Right renal pelvis (tissue), 4 donors: Measurements from ENCODE around the gene EXT2. TPM values are rescaled to one million over a fixed set of nuclear protein-coding genes. Genes with fewer than 3 reads are reported as not detected.
A peak's percentile ranks its signal among the peaks of the same experiment; 100 is the strongest.

Experiments used
- DNase-seq, 4 donors: peaks; one replicate each; pipeline ENCODE4 v3.0.0-alpha.2; 2013; ENCODE audit warnings: low read depth in 4 of 4, low spot score in 3 of 4, missing footprints in 1 of 4
- polyA plus RNA-seq, 4 donors: library from polyadenylated mRNA; unstranded; fragments of 120-200 nt; gene quantifications; one replicate each; pipeline ENCODE4 v1.2.1, GENCODE V29; 2013; ENCODE audit not compliant: insufficient read length in 4 of 4

Gene EXT2
- polyA plus RNA-seq, 4 donors: 71.2 to 78.2 (median 74.4) TPM

GRCh38 chr11:44159848-44160721, 64.6 kb downstream of the EXT2 start:
- DNase-seq: no peak

DNA sequence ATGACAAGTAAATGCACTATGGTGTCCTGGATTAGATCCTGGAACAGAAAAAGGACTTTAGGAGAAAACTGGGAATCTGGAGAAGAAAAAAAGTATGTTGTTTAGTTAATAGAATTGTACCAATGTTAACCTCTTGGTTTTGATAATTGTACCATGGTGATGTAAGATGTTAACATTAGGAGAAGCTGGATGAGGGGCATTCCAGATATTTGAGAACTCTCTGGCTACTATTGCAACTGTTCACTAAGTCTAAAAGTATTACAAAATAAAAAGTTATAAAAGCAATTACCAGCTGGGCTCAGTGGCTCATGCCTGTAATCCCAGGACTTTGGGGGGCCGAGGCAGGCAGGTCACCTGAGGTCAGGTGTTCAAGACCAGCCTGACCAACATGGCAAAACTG, 66.5 kb downstream of the EXT2 start:
- no peak for DNase-seq

DNA sequence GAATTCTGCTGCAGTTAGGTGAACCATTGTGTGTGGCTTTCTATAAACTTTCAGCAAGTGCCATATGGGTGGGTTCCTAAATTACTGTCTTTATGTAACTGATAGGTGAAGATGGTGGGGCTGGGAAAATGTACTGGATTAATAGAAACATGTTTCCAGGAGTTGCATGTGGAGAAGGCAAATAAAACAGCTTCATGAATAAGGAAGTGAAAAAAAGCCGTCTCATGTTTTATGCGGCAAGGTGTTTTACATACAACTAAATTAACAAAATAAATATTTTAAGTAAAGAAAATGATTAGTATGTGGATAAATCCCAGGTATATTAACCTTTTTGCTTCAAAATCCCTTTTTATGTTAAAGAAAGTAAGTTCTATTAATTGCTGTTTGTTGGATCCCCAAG, 67.2 kb downstream of the EXT2 start:
- DNase-seq: no peak

DNA sequence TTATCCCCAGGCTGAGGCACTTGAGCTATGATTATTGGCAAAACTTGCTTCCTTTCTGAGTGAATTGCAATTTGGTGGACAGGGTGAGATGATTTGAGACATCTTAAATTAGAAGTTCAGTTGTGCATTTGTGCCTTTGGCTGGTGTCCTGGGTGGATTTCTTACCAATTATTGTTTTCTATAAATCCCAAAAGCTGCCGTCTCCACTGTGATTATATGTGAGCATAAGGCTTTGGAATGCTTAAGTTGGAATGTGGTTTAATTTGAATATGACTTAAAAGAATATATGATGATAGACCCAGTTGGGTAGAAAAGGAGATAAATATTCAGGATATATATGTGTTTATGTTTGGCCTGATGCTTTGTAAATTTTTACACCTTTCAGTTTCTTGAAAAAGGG, 70.0 kb downstream of the EXT2 start:
- no peak for DNase-seq

DNA sequence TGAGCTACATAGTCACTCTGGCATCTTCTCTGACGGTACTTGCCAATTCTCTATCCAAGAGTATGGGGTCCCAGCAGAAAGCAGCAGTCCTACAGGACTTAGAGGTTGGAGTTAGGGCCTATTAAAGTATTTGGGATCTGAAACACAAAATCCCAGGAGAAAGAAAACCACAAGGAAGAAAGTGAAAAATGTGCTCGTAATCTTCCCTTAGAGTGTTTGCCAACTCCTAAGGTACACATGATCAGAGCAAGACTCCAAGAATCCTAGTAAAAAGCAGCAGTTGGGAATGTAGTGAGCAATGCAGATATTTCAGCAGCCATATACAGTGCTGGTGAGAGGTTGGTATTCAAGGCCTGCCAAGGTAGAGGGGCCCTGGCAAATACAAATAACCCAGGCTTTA, 71.6 kb downstream of the EXT2 start:
- DNase-seq: no peak

DNA sequence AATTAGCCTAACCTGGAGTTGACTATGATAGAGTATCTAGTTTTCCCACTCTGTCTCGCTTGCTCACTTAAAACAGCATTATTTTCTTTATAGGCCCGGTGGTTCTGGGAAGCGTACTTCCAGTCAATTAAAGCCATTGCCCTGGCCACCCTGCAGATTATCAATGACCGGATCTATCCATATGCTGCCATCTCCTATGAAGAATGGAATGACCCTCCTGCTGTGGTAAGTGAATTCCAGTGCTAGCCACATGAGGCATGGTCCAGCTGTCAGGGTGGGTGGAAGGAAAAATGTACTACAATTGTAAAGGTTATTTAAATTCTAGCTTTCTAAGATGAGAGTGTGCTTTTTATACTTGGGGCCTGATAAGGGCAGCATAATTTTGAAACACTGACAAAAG, 76.0 kb downstream of the EXT2 start:
- no peak for DNase-seq

DNA sequence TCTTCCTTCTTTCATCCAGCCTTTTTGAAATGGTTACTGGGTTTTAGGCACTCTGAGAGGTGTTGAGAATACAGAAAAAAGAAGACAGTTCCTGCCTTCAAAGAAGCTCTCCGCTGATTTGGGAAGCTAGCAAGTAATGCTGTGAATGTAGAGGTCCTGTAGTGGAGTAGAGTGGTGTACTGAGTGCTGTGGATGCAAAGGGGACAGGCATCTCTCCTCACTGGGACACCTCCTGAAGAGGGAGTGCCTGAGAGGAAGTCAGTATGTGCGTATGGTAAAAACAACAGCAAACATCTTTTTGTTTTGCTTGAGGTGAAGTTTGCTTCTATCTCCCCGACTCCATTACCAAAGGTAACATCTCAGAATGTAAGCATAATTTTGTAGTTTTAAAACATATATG, 77.5 kb downstream of the EXT2 start:
- DNase-seq: no peak

DNA sequence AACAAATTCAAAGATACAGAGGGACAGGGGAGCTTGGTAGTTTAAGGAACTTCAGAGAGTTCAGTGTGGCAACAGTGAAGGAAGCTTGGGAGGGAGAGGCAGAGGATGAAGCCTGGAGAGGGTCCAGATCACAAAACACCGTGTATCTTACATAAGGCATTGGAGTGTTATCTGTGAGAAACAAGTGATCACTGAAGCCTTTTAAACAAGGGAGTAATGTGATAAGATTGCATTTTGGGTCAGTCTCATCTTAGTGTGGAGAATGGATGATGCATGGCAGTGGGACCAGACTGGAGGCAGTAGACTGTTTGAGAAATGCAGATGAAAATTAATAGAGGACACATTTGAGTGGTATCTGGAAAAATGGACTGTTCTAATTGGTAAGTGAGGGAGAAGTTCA, 79.4 kb downstream of the EXT2 start:
- DNase-seq: no peak

DNA sequence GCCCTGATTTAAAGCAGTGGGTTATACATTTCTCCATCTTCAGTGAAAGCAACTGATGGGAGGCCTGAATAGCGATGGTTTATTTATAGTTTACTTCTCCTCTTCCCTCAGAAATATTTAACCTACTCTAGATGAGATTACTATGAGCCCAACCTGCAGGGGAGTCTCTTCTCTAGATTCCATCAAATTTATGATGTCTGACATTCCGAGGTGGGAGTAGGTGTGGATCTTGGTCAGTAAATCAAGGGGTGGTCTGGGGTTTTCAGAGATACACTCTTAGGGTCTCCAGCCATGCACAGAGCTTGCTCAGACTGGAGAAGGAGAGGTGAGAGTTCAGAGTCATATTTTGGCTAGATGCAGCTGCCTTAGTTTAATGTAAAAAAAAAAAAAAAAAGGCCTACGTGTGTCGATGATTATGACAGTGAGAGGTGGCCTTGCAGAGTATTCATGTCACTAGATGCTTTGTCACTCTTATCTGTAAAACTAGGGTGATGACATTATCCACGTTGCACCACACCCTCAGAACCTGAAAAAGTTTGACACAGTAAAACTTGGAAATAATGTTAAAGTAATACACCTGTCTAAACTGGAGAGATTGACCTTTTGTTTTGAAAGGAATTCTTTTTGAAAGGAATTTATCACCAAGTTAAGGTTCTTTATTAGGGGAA, 81.2 kb downstream of the EXT2 start:
- peak in 1 of 4 donors; percentile 28 for DNase-seq

DNA sequence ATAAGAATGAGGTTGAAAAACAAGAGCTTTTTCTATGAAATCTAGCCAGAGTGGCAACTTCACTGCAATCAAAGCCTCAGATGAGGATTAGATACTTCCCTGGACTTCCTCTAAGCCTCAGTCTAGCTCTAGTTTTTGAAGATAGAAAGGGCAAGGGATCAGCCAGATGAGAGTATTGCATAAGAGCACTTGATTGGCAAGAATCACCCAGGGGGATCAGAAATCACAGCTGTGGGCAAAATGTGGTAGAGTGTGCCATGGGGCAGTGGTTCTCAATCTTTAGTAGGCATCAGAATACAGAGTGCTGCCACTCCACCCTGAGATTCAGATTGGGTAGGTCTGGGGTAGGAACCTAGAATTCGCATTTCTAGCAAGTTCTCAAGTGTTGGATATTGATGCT, 82.4 kb downstream of the EXT2 start:
- DNase-seq: no peak

GRCh38 chr11:44178381-44178780, 82.9 kb downstream of the EXT2 start:
- peak in 2 of 4 donors; percentile 31 to 42 for DNase-seq

DNA sequence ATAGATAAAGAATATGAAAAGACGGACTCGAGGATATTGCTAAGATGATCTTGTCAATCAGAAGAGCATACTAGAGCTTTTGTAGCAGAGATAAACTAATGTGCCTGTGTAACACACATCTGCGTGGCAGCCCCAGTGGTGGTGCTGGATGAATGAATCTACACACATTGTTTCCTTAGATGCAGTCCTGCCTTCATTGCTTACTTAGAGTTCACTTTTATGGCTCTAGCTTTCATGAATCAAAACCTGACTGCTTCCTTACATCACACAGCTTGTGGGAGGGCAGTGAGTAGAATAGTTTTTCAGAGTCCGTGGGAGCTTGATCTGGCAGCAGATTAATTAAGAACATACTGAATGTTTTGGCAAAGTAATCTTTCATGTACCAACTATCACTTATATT, 83.7 kb downstream of the EXT2 start:
- peak in 2 of 4 donors; percentile 33 to 51 for DNase-seq

DNA sequence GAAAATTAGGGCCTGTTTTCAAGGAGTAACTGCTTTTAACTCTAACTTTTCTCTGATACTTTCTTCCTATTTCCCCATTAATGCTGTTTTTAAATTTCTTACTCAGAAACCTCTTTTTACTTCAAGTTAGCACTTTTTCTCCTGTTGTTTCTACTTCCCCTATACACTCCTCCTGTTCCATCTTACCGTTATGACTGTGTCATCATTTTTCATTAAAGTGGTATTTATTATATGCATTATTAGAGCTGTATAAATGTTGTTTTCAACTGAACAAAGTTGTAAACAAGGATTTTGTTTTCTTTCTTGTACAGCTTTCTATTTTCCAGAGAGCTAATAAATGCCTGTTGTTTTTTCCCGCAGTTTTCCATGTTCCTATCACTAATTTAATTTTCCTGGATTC, 84.6 kb downstream of the EXT2 start:
- no peak for DNase-seq

GRCh38 chr11:44185522-44185921, 90.0 kb downstream of the EXT2 start:
- no peak for DNase-seq

GRCh38 chr11:44186321-44186930, 90.9 kb downstream of the EXT2 start:
- DNase-seq: no peak

- no peak for DNase-seq
Measured at GRCh38 chr11:44188643-44189042, 93.2 kb downstream of the EXT2 start.

GRCh38 chr11:44189986-44190882, 94.8 kb downstream of the EXT2 start:
- DNase-seq: no peak

DNA sequence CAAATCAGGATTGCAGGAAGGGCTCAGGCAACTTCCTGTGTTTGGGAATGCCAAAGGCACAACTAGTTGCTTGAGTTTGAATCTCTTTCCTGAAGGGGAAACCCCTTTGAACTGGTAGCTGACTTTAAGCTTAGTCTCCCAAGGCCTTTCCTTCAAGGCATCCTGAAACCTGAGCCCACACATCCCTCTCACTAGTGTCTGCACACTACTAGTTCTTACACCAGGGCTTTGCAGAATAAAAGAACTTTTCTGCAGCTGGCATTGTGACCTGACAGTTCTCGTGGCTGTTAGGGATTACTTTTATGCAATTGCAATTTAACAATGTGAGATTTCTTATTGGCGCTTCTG, 95.4 kb downstream of the EXT2 start:
- DNase-seq: no peak

- DNase-seq: no peak
Measured at GRCh38 chr11:44191322-44192016, 96.0 kb downstream of the EXT2 start.

DNA sequence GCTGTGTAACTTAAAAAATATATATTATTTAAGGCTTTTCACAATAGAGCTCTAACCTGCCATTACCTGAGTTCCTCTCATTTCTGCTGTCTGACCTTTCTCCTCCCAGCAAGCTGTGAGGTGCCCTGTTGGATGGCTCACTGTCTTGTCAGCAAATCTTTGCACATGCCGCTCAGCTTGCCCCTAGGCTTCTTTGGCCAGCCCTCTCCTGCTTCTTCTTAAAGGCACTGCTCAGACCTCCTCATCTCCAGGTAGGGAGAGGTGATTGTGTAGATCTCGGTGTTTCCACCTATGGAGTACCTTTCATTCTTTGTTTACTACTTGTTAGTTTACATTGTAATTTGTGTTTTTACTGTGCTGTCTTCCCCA, 96.5 kb downstream of the EXT2 start:
- no peak for DNase-seq
